Hepatocyte (in vitro differentiated cells): ENCODE measurements around the gene DCT.

Source experiments
- EZH2phosphoT487 ChIP-seq: fragments of 200-600 bp; sonication (generic); IDR thresholded peaks from one replicate; pipeline ENCODE4 v1.6.1; 2018; ENCODE audit warnings: antibody characterized with exemption, mild to moderate bottlenecking, low read depth, moderate library complexity; ENCODE audit not compliant: unreplicated experiment, severe bottlenecking
- TF ChIP-seq, protein P1 (sequence below): fragments of 200-600 bp; sonication (generic); IDR thresholded peaks from 2 replicates; pipeline ENCODE4 v1.5.1; 2016; ENCODE audit warnings: antibody characterized with exemption, mild to moderate bottlenecking; ENCODE audit not compliant: poor library complexity

DNA sequence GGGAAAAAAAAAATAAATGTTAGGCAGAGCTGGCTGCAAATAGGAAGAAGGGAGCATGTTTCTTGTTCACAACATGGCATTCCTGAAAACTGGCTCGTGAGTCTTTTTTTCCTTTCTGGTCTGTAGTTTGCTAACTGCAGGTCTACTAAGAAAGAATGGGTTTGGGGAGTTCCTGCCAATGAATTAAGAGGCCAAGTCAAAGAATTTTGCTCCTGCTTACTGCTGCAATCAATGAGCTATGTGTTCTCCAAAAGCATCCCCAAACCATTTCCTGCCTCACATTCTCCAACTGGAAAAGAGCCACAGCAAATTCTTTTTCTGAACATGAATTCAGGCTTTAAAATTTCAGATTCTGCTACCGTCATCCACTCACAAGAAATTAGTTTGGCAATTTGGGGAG, 88.6 kb downstream of the DCT start:
- TF ChIP-seq, protein P1, sequence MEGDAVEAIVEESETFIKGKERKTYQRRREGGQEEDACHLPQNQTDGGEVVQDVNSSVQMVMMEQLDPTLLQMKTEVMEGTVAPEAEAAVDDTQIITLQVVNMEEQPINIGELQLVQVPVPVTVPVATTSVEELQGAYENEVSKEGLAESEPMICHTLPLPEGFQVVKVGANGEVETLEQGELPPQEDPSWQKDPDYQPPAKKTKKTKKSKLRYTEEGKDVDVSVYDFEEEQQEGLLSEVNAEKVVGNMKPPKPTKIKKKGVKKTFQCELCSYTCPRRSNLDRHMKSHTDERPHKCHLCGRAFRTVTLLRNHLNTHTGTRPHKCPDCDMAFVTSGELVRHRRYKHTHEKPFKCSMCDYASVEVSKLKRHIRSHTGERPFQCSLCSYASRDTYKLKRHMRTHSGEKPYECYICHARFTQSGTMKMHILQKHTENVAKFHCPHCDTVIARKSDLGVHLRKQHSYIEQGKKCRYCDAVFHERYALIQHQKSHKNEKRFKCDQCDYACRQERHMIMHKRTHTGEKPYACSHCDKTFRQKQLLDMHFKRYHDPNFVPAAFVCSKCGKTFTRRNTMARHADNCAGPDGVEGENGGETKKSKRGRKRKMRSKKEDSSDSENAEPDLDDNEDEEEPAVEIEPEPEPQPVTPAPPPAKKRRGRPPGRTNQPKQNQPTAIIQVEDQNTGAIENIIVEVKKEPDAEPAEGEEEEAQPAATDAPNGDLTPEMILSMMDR: no peak
- no peak for TF ChIP-seq EZH2phosphoT487
